ENCODE data around the gene ITSN1.

Gene ITSN1

DNA sequence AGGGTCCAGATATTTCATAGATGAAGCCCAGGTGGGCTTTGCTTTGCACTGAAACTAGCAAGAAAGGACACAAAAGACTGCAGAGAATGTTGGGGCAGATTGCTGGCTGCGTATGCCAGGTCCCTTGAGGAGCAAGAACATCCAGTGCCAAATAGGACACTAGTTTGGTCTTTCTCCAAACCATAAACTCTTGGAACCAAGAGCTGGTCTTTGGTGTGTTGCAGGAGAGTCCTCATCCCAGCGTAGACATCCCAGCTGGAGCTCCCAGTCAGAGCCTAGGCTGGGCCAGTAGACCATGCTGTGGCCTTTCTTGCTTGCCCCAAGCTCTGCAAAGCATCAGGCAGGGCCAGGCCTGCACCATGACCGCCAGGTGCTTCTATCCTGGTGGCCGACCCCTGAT lies 185.8 kb downstream of the ITSN1 start:
- DNase-seq (ENCODE audit: extremely low spot score) = no peak
- TF ChIP-seq, protein P1, sequence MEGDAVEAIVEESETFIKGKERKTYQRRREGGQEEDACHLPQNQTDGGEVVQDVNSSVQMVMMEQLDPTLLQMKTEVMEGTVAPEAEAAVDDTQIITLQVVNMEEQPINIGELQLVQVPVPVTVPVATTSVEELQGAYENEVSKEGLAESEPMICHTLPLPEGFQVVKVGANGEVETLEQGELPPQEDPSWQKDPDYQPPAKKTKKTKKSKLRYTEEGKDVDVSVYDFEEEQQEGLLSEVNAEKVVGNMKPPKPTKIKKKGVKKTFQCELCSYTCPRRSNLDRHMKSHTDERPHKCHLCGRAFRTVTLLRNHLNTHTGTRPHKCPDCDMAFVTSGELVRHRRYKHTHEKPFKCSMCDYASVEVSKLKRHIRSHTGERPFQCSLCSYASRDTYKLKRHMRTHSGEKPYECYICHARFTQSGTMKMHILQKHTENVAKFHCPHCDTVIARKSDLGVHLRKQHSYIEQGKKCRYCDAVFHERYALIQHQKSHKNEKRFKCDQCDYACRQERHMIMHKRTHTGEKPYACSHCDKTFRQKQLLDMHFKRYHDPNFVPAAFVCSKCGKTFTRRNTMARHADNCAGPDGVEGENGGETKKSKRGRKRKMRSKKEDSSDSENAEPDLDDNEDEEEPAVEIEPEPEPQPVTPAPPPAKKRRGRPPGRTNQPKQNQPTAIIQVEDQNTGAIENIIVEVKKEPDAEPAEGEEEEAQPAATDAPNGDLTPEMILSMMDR (IDR thresholded peaks at IDR 0.05; ENCODE audit: control extremely low read depth, extremely low read depth, low read depth, missing control alignments) = no peak
- POLR2A ChIA-PET = no interaction called here
- CTCF ChIA-PET = interaction anchor here (1.2 kb wide), 1 partner anchor 18 kb away, joined by 3 read pairs; no protein-coding TSS in a partner anchor

DNA sequence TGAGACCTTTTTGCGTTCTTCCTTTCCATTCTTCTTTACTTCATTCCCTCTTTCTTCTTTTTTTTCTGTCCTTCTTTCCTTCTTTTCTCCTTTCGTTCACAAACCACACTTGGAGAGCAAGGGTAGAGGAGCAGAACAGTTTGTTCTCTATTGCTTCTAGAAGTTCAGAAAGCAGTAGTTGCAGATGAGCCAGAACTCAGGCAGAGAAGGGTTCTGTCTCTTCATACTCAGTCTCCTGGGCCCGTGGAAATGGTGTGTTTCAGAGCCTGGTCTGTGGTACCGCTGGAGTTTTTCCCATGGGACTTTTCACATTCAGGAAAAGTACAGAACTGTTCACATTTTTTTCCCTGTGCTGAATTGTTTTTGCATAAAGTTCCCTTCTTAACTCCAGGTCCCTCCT lies 186.3 kb downstream of the ITSN1 start:
- DNase-seq (ENCODE audit: extremely low spot score) = no peak
- TF ChIP-seq, protein P1 (IDR thresholded peaks at IDR 0.05; ENCODE audit: control extremely low read depth, extremely low read depth, low read depth, missing control alignments) = no peak
- ChIA-PET CTCF (no interaction called here), POLR2A (no interaction called here)

DNA sequence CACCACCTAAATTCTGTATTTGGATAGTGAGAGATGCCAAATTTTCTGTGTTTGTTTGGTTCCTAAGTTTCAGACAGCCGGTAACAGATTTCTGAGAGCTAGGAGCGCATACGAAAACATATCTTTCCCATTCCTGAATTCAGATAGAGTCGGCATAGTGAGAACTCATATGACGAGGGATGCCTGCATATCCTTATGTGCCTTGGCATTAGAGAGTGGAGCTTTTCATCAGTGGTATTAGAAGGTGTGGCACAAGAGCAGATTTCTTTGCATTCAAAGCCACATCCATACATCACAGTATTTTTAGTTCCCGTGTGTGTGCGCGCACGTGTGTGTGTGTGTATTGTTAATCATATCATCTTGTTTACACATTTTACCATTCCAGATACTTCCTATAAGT lies 187.5 kb downstream of the ITSN1 start:
- DNase-seq (ENCODE audit: extremely low spot score) = no peak
- ChIA-PET POLR2A (no interaction called here), CTCF (no interaction called here)
- TF ChIP-seq, protein P1 (IDR thresholded peaks at IDR 0.05; ENCODE audit: control extremely low read depth, extremely low read depth, low read depth, missing control alignments) = no peak

DNA sequence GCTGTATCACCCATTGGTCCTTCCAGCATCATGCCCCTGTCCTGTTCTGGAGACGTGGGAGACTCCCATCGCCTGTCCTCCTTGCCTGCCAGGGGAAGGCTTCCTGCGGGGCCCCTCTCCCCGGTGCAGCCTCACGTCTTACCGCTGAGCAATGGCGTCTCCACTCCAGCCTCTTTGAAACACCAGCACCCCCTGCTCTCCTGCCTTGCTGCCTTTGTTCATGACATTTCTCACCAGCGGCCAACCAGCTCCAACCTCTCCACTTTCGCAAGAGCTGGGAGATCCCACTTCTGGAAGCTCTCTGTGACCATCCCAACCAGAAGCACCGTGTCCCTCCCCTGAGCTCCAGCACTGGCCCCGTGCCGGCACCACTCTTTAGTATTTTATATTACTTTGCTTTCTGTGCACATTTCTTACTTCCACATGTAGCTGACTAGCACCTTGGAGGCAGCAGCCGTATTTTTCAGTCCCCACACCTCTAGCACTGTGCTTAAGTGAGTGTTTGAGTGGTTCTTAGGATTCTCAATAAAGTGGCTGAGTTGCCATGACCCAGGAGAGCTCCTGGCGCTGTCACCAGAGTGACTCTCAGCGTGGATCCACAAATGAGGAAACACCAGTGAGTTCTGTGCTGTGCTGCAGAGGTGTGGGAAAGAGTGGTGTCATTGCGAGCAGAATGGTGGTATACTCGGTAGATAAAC lies 189.8 kb downstream of the ITSN1 start:
- TF ChIP-seq, protein P1 (IDR thresholded peaks at IDR 0.05; ENCODE audit: control extremely low read depth, extremely low read depth, low read depth, missing control alignments) = no peak
- ChIA-PET POLR2A (no interaction called here), CTCF (interaction anchor here (1.4 kb wide), 1 partner anchor 9 kb away, joined by 4 read pairs; no protein-coding TSS in a partner anchor)
- no peak for DNase-seq (ENCODE audit: extremely low spot score)

DNA sequence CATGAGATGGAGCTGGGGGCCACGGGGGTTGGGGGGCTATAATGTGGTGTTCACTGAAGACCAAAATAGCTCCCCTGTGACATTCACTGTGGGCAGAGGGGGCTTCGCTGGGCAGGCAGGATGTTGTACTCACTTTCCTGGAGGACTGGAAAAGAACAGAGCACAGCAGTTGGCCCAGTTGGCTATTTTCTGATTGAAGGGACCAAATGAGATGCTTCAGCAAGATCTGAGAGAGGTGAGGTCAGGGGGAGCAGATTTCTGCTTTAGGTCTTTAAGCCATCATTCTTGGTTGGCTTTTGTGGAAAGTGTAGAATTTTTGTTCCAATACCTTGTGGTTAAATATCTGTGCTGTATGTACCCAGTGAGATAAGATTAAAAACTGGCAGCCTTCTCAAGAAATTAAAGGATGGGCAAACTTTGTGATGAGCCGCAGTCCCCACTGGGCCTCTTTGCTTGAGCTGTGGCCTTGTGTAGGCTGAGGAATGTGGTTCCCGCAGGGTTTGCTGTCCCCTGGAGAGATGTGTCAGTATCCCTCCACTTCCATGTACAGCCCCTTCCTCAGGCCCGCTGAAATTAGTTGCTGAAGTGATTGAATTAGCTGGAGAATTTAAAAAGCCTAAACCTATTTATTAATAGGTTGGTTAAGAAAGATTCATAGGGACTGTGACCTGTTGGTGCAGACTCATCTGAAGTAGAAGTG lies 192.7 kb downstream of the ITSN1 start:
- DNase-seq (ENCODE audit: extremely low spot score) = no peak
- TF ChIP-seq, protein P1 (IDR thresholded peaks at IDR 0.05; ENCODE audit: control extremely low read depth, extremely low read depth, low read depth, missing control alignments) = no peak
- ChIA-PET CTCF (interaction anchor here (1.6 kb wide), 1 partner anchor 512 kb away, joined by 3 read pairs; no protein-coding TSS in a partner anchor), POLR2A (no interaction called here)

DNA sequence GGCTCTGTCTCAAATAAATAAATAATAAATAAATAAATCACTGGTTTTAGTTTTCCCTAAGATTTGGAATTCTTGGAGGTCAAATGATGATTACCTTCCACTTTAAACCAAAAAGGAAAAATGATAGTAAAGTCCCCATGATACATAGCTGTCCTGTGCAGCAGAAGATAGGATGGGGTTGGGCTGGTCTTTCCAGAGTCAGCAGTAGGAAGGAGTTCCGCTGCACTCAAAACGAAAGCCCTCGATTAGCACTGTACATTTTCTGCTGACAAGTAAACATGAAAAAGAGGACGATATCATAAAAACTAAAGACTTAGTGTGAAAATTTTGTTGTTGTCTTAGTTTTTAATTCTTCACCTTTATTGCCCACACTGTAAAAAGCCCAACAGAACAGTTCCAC lies 193.6 kb downstream of the ITSN1 start:
- TF ChIP-seq, protein P1 (IDR thresholded peaks at IDR 0.05; ENCODE audit: control extremely low read depth, extremely low read depth, low read depth, missing control alignments) = no peak
- CTCF ChIA-PET = interaction anchor here (1.2 to 1.6 kb wide), 2 partner anchors 133 to 511 kb away, joined by 3 read pairs; no protein-coding TSS in a partner anchor
- no peak for DNase-seq (ENCODE audit: extremely low spot score)
- POLR2A ChIA-PET = no interaction called here

All from GM10248 (cell line).